DOHH2 (cell line): ENCODE measurements around the gene SLC22A15.

Source experiments
- EZH2phosphoT487 ChIP-seq: fragments of 200-600 bp; sonication (generic); IDR thresholded peaks from 2 replicates; pipeline ENCODE4 v1.6.1; 2017; ENCODE audit warnings: borderline replicate concordance, mild to moderate bottlenecking, antibody characterized with exemption, low read length, moderate library complexity, mixed read lengths
- TF ChIP-seq, protein P1 (sequence below): fragments of 200-600 bp; sonication (generic); IDR thresholded peaks from one replicate; pipeline ENCODE4 v1.5.1; 2014; ENCODE audit warnings: antibody characterized with exemption, mild to moderate bottlenecking, low read depth, low read length; ENCODE audit not compliant: poor library complexity, severe bottlenecking

DNA sequence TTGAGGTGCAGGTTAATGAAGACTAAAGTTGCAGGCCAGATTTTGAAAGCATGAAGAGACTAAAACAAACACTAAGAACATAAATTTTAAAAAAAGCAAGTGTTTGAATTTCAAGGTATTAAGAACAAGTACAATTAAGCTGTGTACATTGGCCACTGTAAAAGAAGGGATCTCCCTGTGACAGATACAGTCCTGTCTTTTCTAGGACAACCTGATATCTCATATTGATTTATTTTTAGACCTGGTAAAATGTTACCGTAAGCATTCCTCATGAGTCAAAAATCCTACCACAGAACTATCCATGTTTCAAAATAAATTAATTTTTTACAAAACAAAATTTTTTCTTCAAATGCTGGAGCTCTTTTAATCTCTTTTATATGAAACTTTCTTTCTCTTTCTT is 39.4 kb downstream of the SLC22A15 start:
- TF ChIP-seq, protein P1, sequence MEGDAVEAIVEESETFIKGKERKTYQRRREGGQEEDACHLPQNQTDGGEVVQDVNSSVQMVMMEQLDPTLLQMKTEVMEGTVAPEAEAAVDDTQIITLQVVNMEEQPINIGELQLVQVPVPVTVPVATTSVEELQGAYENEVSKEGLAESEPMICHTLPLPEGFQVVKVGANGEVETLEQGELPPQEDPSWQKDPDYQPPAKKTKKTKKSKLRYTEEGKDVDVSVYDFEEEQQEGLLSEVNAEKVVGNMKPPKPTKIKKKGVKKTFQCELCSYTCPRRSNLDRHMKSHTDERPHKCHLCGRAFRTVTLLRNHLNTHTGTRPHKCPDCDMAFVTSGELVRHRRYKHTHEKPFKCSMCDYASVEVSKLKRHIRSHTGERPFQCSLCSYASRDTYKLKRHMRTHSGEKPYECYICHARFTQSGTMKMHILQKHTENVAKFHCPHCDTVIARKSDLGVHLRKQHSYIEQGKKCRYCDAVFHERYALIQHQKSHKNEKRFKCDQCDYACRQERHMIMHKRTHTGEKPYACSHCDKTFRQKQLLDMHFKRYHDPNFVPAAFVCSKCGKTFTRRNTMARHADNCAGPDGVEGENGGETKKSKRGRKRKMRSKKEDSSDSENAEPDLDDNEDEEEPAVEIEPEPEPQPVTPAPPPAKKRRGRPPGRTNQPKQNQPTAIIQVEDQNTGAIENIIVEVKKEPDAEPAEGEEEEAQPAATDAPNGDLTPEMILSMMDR = no peak
- TF ChIP-seq EZH2phosphoT487 = no peak
